ENCODE data around the gene EGF. TPM values are rescaled to one million over a fixed set of nuclear protein-coding genes. Genes with fewer than 3 reads are reported as not detected.
"Not testable (repeated sequence)": the region's sequence is repeated elsewhere in the genome, so short reads cannot be mapped to it uniquely, and the experiment has no call there.

Gene EGF
- total RNA-seq, 2 donors from 2014 or later, result 7.4 to 13.4 TPM

- Histone ChIP-seq H3K4me3 (no peak overlapping the region), H3K27me3 (no peaks in the 10 kb centered on the region), H3K27ac (no peak overlapping the region), H3K9me3 (no peaks in the 10 kb centered on the region), H3K36me3 (no peaks in the 10 kb centered on the region), H3K4me1 (no peaks in the 10 kb centered on the region)
- DNase-seq (ENCODE audit: low spot score), result no peak
- no peak for TF ChIP-seq CTCF (IDR thresholded peaks at IDR 0.05)
Measured at GRCh38 chr4:109873791-109874514, 38.7 kb upstream of the EGF start.

GRCh38 chr4:109875106-109875505 is 37.6 kb upstream of the EGF start:
- Histone ChIP-seq H3K4me1 (no peaks in the 10 kb centered on the region), H3K27me3 (no peaks in the 10 kb centered on the region), H3K36me3 (no peaks in the 10 kb centered on the region), H3K4me3 (no peak overlapping the region), H3K9me3 (no peaks in the 10 kb centered on the region), H3K27ac (no peak overlapping the region)
- no peak for DNase-seq (ENCODE audit: low spot score)
- no peak for TF ChIP-seq CTCF (IDR thresholded peaks at IDR 0.05)

GRCh38 chr4:109875553-109875952 is 37.1 kb upstream of the EGF start:
- not testable (repeated sequence) for H3K27ac ChIP-seq; H3K4me1 ChIP-seq; H3K9me3 ChIP-seq; H3K27me3 ChIP-seq; H3K36me3 ChIP-seq; DNase-seq (ENCODE audit: low spot score); H3K4me3 ChIP-seq

GRCh38 chr4:109876634-109877265 is 35.9 kb upstream of the EGF start:
- no peak for DNase-seq (ENCODE audit: low spot score)
- TF ChIP-seq CTCF (IDR thresholded peaks at IDR 0.05), result no peak

GRCh38 chr4:109877400-109877799 is 35.3 kb upstream of the EGF start:
- no peak overlapping the region for H3K4me3 ChIP-seq
- DNase-seq (ENCODE audit: low spot score), result no peak
- H3K36me3 ChIP-seq, result no peaks in the 10 kb centered on the region
- H3K27ac ChIP-seq, result no peak overlapping the region
- no peaks in the 10 kb centered on the region for H3K9me3 ChIP-seq
- no peak for TF ChIP-seq CTCF (IDR thresholded peaks at IDR 0.05)
- no peaks in the 10 kb centered on the region for H3K4me1 ChIP-seq
- no peaks in the 10 kb centered on the region for H3K27me3 ChIP-seq

More at GRCh38 chr4:109876634-109877265, 35.9 kb upstream of the EGF start:
- no peaks in the 10 kb centered on the region for H3K27me3 ChIP-seq
- H3K36me3 ChIP-seq, result no peaks in the 10 kb centered on the region
- no peak overlapping the region for H3K27ac ChIP-seq
- no peaks in the 10 kb centered on the region for H3K9me3 ChIP-seq
- no peak overlapping the region for H3K4me3 ChIP-seq
- H3K4me1 ChIP-seq, result no peaks in the 10 kb centered on the region

- H3K4me3 ChIP-seq, result no peak overlapping the region
- no peak for DNase-seq (ENCODE audit: low spot score)
- H3K4me1 ChIP-seq, result no peaks in the 10 kb centered on the region
- no peaks in the 10 kb centered on the region for H3K9me3 ChIP-seq
- TF ChIP-seq CTCF (IDR thresholded peaks at IDR 0.05), result no peak
- H3K36me3 ChIP-seq, result no peaks in the 10 kb centered on the region
- no peak overlapping the region for H3K27ac ChIP-seq
- H3K27me3 ChIP-seq, result no peaks in the 10 kb centered on the region
Measured at GRCh38 chr4:109878355-109878754, 34.3 kb upstream of the EGF start.

Measured in right atrium auricular region (tissue), 2 donors.